Heart left ventricle (tissue), 13 donors: Measurements from ENCODE around the gene KLHDC9.

Experiments used
- POLR2A ChIP-seq, 2 donors: fragments of 450-650 bp; IDR thresholded peaks; one replicate each; pipeline ENCODE4 v1.6.1; 2017; ENCODE audit warnings: antibody characterized with exemption in 2 of 2, mild to moderate bottlenecking in 2 of 2, moderate library complexity in 2 of 2
- TF ChIP-seq, protein P1 (sequence below), 12 donors: fragments of 200-600 bp; sonication (generic) in 4 of 12; IDR thresholded peaks; one replicate each; pipeline versions ENCODE4 v1.5.0 to v1.8.0; 2018 to 2022; ENCODE audit warnings: antibody characterized with exemption in 12 of 12, mild to moderate bottlenecking in 5 of 12
- donor health status: ischemic (EF 13 %, LVEDD 7.1; RV severe dilation, severe dysfunction).
- donor health status: DM: no; HTN: yes; CAD: no.
- donor health status: DM: no; HTN: no; CAD: no.
- donor health status: ischemic (EF 25% LVEDD 6.9; RV normal size, moderate dysfunction).
- donor health status: ischemic (EF 25% LVEDD 5.7; RV mildly dilated, moderate dysfunction).
- donor health status: ischemic (EF 35%, LVEDD 5.7; RV mildly dilated, moderate dysfunction).
- donor health status: nonischemic (EF 11% LVEDD 7.7; RV severe dilation, severe dysfunction).
- donor health status: DM: yes; HTN: yes; CAD: no.
- donor health status: PGD.
- donor health status: ischemic (EF 29% LVEDD 5.4; RV normal size, mild dysfunction).
- donor health status: nonischemic (EF 23%, LVEDD 6.1; RV moderate dilation, normal function).

- TF ChIP-seq, protein P1, sequence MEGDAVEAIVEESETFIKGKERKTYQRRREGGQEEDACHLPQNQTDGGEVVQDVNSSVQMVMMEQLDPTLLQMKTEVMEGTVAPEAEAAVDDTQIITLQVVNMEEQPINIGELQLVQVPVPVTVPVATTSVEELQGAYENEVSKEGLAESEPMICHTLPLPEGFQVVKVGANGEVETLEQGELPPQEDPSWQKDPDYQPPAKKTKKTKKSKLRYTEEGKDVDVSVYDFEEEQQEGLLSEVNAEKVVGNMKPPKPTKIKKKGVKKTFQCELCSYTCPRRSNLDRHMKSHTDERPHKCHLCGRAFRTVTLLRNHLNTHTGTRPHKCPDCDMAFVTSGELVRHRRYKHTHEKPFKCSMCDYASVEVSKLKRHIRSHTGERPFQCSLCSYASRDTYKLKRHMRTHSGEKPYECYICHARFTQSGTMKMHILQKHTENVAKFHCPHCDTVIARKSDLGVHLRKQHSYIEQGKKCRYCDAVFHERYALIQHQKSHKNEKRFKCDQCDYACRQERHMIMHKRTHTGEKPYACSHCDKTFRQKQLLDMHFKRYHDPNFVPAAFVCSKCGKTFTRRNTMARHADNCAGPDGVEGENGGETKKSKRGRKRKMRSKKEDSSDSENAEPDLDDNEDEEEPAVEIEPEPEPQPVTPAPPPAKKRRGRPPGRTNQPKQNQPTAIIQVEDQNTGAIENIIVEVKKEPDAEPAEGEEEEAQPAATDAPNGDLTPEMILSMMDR (IDR thresholded peaks at IDR 0.05): no peak
- TF ChIP-seq POLR2A (IDR thresholded peaks at IDR 0.05): no peak
Measured at GRCh38 chr1:161068306-161069234, 29.6 kb upstream of the KLHDC9 start.
